ENCODE data around the gene KLK10.

Gene KLK10

GRCh38 chr19:51016798-51017683, 2.5 kb downstream of the KLK10 start:
- TF ChIP-seq CTCF (IDR thresholded peaks at IDR 0.05) = peak; percentile 80

GRCh38 chr19:51015691-51016267, 3.7 kb downstream of the KLK10 start:
- TF ChIP-seq CTCF (IDR thresholded peaks at IDR 0.05) = no peak

- TF ChIP-seq CTCF (IDR thresholded peaks at IDR 0.05) = no peak
Measured at GRCh38 chr19:51014242-51014641, 5.3 kb downstream of the KLK10 start.

- TF ChIP-seq CTCF (IDR thresholded peaks at IDR 0.05) = no peak
Measured at GRCh38 chr19:51012661-51013190, 6.8 kb downstream of the KLK10 start.

- TF ChIP-seq CTCF (IDR thresholded peaks at IDR 0.05) = no peak
Measured at GRCh38 chr19:51010066-51010795, 9.3 kb downstream of the KLK10 start.

GRCh38 chr19:51009061-51009891, 10.2 kb downstream of the KLK10 start:
- no peak for TF ChIP-seq CTCF (IDR thresholded peaks at IDR 0.05)

- no peak for TF ChIP-seq CTCF (IDR thresholded peaks at IDR 0.05)
Measured at GRCh38 chr19:51007488-51007887, 12.0 kb downstream of the KLK10 start.
